Measurements from ENCODE around the gene MOB1B.

DNA sequence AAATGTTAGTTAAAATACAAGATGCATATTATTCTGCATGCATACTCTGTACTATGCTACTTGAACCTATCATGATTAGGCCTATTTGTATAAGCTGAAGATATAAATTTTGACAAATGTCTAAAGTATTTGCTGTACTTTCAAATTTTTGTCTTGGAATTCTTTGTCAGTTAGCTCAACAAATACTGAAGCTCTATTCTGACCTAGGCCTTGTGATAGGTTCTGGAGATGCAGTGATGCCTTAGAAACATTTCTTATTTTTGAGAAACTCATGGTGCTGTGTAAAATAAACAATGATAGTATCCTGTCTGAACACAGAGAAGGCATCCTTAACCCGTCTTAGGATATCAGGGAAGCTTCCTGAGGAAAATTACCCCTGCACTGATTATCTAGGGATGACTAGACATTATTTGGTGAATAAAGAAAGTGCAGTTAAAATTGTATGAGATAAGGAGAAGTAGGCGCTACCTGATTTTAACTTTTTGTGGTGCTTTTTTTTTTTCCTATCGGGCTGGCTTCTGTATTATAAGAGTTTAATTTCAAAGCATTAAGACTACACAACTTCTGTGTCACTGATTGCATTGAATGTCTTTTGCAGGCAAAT, 43.4 kb downstream of the MOB1B start:
- no peak for TF ChIP-seq POLR2A (IDR thresholded peaks at IDR 0.05)
- no peak for TF ChIP-seq POLR2AphosphoS5 (IDR thresholded peaks at IDR 0.05)
- TF ChIP-seq, protein P1, sequence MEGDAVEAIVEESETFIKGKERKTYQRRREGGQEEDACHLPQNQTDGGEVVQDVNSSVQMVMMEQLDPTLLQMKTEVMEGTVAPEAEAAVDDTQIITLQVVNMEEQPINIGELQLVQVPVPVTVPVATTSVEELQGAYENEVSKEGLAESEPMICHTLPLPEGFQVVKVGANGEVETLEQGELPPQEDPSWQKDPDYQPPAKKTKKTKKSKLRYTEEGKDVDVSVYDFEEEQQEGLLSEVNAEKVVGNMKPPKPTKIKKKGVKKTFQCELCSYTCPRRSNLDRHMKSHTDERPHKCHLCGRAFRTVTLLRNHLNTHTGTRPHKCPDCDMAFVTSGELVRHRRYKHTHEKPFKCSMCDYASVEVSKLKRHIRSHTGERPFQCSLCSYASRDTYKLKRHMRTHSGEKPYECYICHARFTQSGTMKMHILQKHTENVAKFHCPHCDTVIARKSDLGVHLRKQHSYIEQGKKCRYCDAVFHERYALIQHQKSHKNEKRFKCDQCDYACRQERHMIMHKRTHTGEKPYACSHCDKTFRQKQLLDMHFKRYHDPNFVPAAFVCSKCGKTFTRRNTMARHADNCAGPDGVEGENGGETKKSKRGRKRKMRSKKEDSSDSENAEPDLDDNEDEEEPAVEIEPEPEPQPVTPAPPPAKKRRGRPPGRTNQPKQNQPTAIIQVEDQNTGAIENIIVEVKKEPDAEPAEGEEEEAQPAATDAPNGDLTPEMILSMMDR (IDR thresholded peaks at IDR 0.05), result no peak
